GM18907 (cell line): ENCODE results near the gene C11orf91.
"Not testable (repeated sequence)": the region's sequence is repeated elsewhere in the genome, so short reads cannot be mapped to it uniquely, and the experiment has no call there.

Source experiments
- ATAC-seq: cut with Tn5 transposase; IDR thresholded peaks from one replicate; pipeline ENCODE4 v1.9.1; 2021; ENCODE audit warnings: mild to moderate bottlenecking, moderate library complexity; ENCODE audit not compliant: unreplicated experiment

The C11orf91 gene

GRCh38 chr11:33698921-33699320, 1.7 kb downstream of the C11orf91 start:
- no peak for ATAC-seq

DNA sequence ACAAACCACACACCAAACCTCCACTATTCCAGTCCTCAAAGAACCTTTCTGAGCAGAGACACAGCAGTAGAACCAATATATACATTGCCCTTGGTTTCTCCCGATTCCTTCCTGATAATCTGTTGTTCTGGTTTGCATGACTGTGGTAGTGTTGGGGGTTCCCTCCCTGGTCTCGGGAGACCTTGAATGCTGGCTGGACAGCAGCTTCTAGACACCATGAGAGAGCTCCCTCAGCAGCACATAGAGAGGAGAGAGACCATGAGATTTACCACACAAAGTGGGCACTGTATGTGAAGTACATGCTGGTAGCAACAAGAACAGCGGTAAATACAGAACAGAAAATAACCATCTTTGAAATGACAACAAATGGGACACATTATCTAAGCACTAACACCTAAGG, 2.6 kb downstream of the C11orf91 start:
- no peak for ATAC-seq

- ATAC-seq: no peak
These were observed 3.5 kb downstream of the C11orf91 start for GRCh38 chr11:33696931-33697638.

- ATAC-seq: no peak
These were observed 4.2 kb downstream of the C11orf91 start for GRCh38 chr11:33696411-33696810.

DNA sequence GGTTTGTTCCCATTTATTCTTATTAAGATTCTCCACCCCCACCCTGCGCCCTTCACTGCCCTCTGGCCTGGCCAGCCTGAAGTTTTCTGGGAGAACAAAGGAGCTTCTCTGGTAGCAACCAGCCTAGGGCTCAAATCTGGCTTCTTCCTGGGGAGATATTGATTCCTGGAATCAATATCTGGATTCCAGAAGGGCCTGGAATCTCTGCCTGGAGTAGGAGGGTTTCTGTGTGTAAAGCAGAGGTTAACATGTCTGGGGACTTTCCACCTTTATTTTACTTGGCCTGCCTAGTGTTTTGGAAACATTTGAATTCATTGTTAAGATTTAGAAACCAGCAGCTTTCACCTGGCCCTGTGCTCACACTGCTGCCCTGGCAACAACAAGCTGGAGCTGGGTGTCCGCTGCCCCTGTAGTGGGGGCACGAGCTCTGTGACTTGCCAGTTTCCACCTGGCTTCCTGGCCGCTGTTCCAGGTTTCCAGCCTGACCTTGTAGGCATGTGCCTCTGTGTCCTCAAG, 5.5 kb downstream of the C11orf91 start:
- no peak for ATAC-seq

DNA sequence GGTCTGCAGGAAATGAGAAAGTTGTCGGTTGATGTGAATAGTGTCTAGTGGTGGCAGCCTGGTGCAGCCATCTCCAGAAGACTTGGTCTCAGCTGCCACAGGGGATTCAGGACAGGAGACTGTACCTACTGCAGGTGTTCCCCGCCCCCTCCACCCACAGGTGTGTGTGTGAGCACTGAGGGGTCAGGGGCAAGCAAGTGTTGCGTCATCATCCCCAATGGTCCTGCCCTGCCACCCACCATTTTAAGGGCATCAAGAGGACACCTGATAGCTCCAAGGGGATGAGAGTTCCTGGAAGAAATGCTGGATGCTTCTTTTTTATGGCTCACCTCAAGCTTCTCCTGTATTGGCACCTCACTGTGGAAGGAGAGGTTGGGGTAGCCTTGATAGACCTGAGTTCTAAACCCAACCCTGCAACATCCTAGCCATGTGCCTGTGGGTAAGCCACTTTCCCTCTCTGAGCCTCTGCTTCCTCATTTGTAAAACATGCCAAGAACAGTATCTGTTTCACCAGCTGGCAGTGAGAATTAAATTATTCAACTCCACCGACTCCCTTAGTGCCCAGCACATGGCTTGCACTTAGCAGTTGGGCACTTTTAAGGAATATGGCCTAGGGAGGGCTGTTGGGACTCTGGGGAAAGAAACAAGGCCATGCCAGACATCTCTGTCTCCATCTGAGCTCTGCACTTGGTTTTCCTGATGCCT, 6.1 kb downstream of the C11orf91 start:
- ATAC-seq: no peak

DNA sequence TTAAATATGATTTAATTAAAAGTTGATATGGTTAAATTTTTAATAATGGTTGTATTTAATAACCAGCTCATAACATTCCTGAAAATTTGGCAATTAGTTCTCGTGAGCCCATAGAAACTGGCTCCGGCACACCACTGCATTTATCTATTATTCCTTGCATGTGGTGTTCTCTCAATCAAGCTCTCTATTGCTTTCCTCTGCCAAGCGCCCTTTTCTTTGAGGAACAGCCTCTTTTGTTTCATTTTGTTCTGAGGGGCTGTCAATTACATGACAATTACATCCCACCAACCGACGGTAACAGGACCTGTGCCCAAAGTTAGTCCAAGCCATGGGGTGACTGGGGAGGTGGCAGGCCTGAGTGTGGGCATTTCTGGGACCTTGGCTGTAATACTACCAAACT, 8.1 kb downstream of the C11orf91 start:
- ATAC-seq: no peak

DNA sequence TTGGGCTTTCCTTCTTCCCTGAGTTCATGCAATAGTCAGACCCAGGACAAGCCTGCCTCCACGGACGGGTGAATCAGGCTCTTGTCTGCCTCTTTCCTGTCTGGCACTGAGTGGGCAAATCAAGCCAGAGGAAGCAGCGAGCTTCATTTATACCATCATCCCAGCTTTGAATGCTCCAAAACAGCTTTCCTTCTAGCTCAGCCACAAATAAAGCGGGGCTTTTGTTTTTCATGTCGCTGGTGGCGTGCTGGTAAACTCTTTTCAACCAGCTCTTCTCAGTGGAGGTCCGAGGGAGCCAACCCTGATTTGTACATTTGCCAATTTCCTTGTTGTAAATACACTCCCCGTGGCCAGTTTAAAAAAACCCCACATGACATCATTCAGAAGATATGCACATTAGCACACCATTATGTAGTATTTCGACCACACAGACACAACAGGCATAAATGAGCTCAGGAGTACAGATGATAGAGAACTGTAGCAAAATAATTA, 8.6 kb downstream of the C11orf91 start:
- no peak for ATAC-seq

GRCh38 chr11:33691066-33691864, 9.4 kb downstream of the C11orf91 start:
- ATAC-seq: no peak

GRCh38 chr11:33690290-33691065, 10.1 kb downstream of the C11orf91 start:
- ATAC-seq: no peak

- ATAC-seq: no peak
These were observed 11.1 kb downstream of the C11orf91 start for GRCh38 chr11:33689501-33689900.

DNA sequence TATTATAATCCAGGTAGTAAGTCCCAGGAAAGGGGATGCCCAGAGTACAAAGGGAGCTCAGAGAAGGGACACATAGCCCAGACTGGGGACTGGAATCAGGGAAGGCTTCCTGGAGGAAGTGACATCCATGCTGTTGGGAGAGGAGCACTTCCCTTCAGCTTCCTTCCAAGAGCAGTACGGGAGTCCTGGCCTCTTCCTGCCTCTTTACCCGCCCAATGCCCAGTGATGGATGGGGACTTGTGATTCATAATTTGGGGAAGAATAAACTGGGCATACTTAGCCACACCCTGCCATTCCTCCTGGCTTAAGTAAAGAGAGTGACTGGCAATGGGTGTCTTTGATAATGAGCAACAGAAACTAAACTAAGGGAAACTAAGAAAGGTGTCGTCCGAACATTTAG, 11.5 kb downstream of the C11orf91 start:
- no peak for ATAC-seq

- ATAC-seq: no peak
These were observed 12.7 kb downstream of the C11orf91 start for GRCh38 chr11:33687733-33688479.

GRCh38 chr11:33685082-33685481, 15.5 kb downstream of the C11orf91 start:
- ATAC-seq: no peak

DNA sequence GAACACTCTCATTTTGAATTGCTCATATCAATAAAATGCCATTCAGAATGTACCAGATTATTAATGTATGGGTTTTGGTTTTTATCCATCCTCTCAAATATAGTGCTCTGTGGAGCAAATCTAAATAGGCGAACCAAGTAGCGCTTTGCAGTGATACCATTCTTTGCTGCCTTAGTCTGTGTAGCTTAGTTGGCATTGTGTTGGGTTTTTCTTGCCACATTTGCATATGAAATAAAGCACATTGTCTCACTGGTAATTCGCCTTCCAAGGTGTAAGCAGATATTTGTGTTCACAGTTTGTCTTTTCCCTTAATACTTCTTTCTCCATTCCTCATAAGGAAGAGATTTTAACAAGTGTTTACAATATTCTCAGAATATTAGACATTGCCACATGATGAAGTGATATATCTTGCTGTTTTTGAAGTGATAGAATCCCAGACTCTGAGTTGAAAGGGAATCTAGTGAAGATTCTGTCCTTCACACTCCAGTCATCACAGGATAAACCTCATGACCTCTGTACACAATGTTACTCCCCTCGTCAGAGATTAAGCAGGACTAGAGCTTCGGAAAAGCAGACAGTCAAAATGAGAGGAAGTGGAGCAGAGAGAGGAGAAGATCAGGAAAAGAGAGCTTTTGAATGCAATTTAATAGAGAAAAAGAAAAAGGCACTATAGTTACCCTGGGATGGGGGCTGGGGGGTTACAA, 16.5 kb downstream of the C11orf91 start:
- no peak for ATAC-seq

DNA sequence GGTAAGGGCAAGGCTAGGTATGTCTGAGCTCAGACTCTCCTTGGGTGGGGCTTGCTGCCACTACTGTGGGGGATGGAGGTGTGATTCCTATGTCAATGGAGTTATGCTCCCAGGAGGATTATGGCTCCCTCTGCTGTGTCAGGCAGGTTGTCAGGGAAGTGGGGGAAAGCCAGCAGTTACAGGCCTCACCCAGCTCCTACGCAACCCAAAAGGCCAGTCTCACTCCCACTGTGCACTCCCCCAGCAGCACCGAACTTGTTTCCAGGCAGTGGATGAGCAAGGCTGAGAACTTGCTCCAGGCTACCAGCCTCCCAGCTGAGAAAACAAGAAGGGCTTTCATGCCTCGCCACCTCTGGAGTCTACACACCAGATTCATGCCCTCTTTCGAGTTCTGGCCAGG, 18.2 kb downstream of the C11orf91 start:
- no peak for ATAC-seq

DNA sequence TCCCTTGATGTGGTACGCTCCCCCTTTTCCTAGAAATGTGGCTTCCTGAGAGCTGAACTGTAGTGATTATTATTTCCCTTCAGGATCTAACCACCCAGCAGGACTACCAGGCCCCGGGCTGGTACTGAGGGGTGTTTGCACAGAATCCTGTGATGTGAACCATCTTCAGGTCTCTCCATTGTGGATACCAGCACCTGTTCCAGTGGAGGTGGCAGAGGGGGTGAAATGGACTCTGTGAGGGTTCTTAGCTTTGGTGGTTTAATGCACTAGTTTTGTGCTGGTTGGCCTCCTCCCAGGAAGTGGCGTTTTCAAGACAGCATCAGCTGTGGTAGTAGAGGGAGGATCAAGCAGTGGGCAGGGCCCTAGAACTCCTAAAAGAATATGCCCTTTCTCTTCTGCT, 18.6 kb downstream of the C11orf91 start:
- ATAC-seq: no peak

DNA sequence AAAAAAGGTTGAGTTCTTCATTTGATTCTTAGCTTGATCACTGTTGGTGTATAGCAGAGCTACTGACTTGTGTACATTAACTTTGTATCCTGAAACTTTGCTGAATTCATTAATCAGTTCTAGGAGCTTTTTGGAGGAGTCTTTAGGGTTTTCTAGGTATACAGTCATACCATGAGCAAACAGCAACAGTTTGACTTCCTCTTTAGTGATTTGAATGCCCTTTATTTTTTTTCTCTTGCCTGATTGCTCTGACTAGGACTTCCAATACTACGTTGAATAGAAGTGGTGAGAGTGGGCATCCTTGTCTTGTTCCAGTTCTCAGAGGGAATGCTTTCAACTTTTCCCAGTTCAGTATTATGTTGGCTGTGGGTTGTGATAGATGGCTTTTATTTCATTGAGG, 22.0 kb downstream of the C11orf91 start:
- ATAC-seq: not testable (repeated sequence)
